ENCODE results near the gene AMIGO1.

DNA sequence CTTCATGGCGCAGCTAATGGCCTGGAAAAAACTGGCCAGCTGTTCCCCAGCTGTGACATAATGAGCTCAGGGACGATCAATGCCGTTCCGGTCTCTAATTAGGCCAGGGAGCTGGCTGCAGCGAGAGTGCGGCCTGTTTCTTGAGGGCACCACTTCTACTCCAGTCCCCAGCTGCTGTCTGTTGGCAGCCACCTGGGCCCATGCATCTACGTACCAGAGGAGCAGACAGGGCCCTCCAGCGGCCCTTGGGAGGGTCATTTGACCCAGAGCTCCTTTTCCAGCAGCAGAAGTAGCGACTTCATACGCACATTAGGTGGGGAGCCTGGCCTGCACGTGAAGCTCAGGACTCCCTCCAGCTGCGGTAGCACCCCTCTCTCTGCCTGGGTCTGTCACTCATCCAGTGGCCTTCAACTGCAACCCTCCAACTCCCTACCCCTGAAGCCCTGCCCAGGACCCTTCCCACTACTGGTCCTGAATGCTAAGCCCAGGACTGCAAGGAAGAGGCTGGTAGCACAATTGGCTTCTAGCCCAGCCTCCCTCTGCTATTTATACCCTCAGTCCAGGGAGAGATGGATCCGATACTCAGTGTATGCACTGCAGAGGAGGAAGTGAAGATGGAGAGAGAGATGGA is 21.0 kb upstream of the AMIGO1 start:
- TF ChIP-seq POLR2A (IDR thresholded peaks at IDR 0.05) (no peak), POLR2AphosphoS5 (IDR thresholded peaks at IDR 0.05) (no peak), EP300 (IDR thresholded peaks at IDR 0.05) (no peak)
- TF ChIP-seq, protein P1, sequence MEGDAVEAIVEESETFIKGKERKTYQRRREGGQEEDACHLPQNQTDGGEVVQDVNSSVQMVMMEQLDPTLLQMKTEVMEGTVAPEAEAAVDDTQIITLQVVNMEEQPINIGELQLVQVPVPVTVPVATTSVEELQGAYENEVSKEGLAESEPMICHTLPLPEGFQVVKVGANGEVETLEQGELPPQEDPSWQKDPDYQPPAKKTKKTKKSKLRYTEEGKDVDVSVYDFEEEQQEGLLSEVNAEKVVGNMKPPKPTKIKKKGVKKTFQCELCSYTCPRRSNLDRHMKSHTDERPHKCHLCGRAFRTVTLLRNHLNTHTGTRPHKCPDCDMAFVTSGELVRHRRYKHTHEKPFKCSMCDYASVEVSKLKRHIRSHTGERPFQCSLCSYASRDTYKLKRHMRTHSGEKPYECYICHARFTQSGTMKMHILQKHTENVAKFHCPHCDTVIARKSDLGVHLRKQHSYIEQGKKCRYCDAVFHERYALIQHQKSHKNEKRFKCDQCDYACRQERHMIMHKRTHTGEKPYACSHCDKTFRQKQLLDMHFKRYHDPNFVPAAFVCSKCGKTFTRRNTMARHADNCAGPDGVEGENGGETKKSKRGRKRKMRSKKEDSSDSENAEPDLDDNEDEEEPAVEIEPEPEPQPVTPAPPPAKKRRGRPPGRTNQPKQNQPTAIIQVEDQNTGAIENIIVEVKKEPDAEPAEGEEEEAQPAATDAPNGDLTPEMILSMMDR (IDR thresholded peaks at IDR 0.05): no peak
